ENCODE measurements around the gene TCEAL1.
"Not testable (repeated sequence)": the region's sequence is repeated elsewhere in the genome, so short reads cannot be mapped to it uniquely, and the experiment has no call there.

Gene TCEAL1

GRCh38 chrX:103630171-103630511 is 1.4 kb downstream of the TCEAL1 start:
- Histone ChIP-seq H3K4me3 (replicated peaks; ENCODE audit: low read depth, low read length) (peak overlapping the region; percentile 69), H3K36me3 (ENCODE audit: control insufficient read depth, insufficient read depth, low read length) (no peaks in the 10 kb centered on the region), H3K27me3 (replicated peaks; ENCODE audit: control insufficient read depth, insufficient read depth, low read length) (no peaks in the 10 kb centered on the region)
- TF ChIP-seq, protein P1, sequence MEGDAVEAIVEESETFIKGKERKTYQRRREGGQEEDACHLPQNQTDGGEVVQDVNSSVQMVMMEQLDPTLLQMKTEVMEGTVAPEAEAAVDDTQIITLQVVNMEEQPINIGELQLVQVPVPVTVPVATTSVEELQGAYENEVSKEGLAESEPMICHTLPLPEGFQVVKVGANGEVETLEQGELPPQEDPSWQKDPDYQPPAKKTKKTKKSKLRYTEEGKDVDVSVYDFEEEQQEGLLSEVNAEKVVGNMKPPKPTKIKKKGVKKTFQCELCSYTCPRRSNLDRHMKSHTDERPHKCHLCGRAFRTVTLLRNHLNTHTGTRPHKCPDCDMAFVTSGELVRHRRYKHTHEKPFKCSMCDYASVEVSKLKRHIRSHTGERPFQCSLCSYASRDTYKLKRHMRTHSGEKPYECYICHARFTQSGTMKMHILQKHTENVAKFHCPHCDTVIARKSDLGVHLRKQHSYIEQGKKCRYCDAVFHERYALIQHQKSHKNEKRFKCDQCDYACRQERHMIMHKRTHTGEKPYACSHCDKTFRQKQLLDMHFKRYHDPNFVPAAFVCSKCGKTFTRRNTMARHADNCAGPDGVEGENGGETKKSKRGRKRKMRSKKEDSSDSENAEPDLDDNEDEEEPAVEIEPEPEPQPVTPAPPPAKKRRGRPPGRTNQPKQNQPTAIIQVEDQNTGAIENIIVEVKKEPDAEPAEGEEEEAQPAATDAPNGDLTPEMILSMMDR (IDR thresholded peaks at IDR 0.05; ENCODE audit: insufficient read depth, low read length, poor library complexity, severe bottlenecking): no peak
- peak; percentile 16 for DNase-seq (ENCODE audit: extremely low read depth, insufficient read length)

GRCh38 chrX:103631145-103631544 is 2.4 kb downstream of the TCEAL1 start:
- DNase-seq (ENCODE audit: extremely low read depth, insufficient read length): no peak
- H3K4me3 ChIP-seq (replicated peaks; ENCODE audit: low read depth, low read length): no peak overlapping the region
- H3K36me3 ChIP-seq (ENCODE audit: control insufficient read depth, insufficient read depth, low read length): no peaks in the 10 kb centered on the region
- TF ChIP-seq, protein P1 (IDR thresholded peaks at IDR 0.05; ENCODE audit: insufficient read depth, low read length, poor library complexity, severe bottlenecking): no peak
- no peaks in the 10 kb centered on the region for H3K27me3 ChIP-seq (replicated peaks; ENCODE audit: control insufficient read depth, insufficient read depth, low read length)

GRCh38 chrX:103635436-103635835 is 6.7 kb downstream of the TCEAL1 start:
- Histone ChIP-seq H3K4me3 (replicated peaks; ENCODE audit: low read depth, low read length) (no peak overlapping the region), H3K36me3 (ENCODE audit: control insufficient read depth, insufficient read depth, low read length) (no peaks in the 10 kb centered on the region), H3K27me3 (replicated peaks; ENCODE audit: control insufficient read depth, insufficient read depth, low read length) (no peaks in the 10 kb centered on the region)
- TF ChIP-seq, protein P1 (IDR thresholded peaks at IDR 0.05; ENCODE audit: insufficient read depth, low read length, poor library complexity, severe bottlenecking): no peak
- DNase-seq (ENCODE audit: extremely low read depth, insufficient read length): no peak

GRCh38 chrX:103637604-103638338 is 9.0 kb downstream of the TCEAL1 start:
- Histone ChIP-seq H3K27me3 (replicated peaks; ENCODE audit: control insufficient read depth, insufficient read depth, low read length) (no peaks in the 10 kb centered on the region), H3K36me3 (ENCODE audit: control insufficient read depth, insufficient read depth, low read length) (no peaks in the 10 kb centered on the region), H3K4me3 (replicated peaks; ENCODE audit: low read depth, low read length) (no peak overlapping the region)
- TF ChIP-seq, protein P1 (IDR thresholded peaks at IDR 0.05; ENCODE audit: insufficient read depth, low read length, poor library complexity, severe bottlenecking): no peak
- no peak for DNase-seq (ENCODE audit: extremely low read depth, insufficient read length)

DNA sequence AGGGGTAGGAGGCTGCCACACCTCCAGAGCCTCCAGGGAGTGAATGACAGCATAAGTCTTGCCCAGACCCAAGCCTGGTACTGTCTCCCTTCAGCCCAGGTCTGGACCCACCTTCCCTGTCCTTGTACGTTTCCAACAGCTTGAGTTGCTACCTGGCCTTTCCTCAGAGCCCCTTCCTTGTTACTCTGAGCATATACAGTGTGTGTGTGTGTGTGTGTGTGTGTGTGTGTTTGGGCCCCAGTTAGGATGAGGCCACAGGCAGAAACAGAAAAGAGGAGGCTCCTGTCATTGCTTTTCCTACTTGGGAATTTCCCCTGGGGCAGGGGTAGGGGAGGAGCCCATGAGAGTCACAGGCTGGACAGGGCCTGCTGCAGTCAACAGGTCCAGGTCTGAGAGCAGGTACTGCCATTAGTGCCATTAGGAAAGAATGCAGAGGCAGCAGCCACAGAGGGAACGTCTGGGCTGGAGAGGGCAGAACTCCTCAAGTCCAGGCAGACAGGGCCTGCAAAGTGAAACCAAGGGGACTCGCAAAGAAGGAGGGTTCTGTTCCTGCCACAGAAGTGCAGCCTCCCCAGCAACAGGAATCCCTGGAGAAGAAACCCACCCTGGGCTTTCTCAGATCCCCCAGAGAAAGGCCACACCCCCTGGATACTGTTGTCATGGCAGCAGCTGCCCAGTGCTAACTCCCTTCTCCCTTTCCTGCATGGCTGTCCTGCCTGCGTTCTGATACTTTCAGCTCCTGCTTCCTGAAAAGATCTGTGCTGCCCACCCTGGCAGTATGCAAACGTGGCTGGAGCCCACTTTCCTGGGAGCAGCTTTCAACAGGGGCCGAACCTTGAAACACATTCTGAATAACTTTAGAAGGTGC is 9.9 kb downstream of the TCEAL1 start:
- not testable (repeated sequence) for H3K27me3 ChIP-seq (replicated peaks; ENCODE audit: control insufficient read depth, insufficient read depth, low read length); DNase-seq (ENCODE audit: extremely low read depth, insufficient read length); H3K36me3 ChIP-seq (ENCODE audit: control insufficient read depth, insufficient read depth, low read length); H3K4me3 ChIP-seq (replicated peaks; ENCODE audit: low read depth, low read length)

DNA sequence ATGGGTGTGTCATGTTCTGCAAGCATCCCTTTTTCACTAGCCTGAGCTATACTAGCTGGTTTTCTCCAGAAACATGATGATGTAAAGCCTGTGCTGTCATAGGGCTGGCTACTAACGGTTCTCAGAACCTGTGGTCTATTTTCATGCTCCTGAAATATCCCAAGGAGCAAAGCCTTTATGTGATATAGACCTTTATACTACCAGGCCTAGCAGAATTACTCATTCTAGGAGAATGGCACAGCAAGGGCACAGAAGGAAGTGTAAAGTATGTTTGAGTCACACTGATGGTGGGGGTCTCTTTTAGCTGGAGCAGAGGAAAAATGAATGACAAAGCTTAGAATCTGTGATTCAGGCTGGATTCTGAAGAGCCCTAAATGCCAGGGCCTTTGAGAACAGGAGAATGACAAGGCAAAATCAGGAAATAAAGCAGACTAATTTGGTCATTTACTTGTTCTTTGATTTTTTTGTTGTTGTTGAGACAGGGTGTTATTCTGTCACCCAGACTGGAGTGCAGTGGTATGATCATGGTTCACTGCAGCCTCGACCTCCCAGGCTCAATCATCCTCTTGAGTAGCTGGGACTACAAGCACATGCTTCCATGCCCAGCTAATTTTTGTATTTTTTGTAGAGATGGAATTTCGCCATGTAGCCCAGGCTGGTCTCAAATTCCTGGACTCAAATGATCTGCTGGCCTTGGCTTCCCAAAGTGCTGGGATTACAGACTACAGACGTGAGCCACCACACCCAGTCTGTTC is 11.8 kb downstream of the TCEAL1 start:
- no peak for DNase-seq (ENCODE audit: extremely low read depth, insufficient read length)
- H3K36me3 ChIP-seq (ENCODE audit: control insufficient read depth, insufficient read depth, low read length): no peaks in the 10 kb centered on the region
- TF ChIP-seq, protein P1 (IDR thresholded peaks at IDR 0.05; ENCODE audit: insufficient read depth, low read length, poor library complexity, severe bottlenecking): no peak
- H3K27me3 ChIP-seq (replicated peaks; ENCODE audit: control insufficient read depth, insufficient read depth, low read length): no peaks in the 10 kb centered on the region
- H3K4me3 ChIP-seq (replicated peaks; ENCODE audit: low read depth, low read length): no peak overlapping the region
